Liver (tissue), 10 donors: Measurements from ENCODE around the gene DR1. TPM values are rescaled to one million over a fixed set of nuclear protein-coding genes. Genes with fewer than 3 reads are reported as not detected.

Experiments
- DNase-seq: peaks from one replicate; pipeline ENCODE4 v3.0.0-alpha.2; 2017; ENCODE audit warnings: low spot score
- H3K27ac ChIP-seq, 2 donors: one replicate each; pipeline ENCODE4 v1.7.0; 2013; ENCODE audit warnings: inconsistent platforms in 2 of 2, low read length in 2 of 2, control low read depth in 1 of 2, low read depth in 1 of 2, mild to moderate bottlenecking in 1 of 2
- H3K27me3 ChIP-seq, 4 donors: one replicate each; pipeline versions ENCODE4 v1.6.1 to v1.7.0; 2013; ENCODE audit warnings: low read length in 3 of 4, inconsistent platforms in 1 of 4, mild to moderate bottlenecking in 1 of 4, moderate library complexity in 1 of 4; ENCODE audit not compliant: control insufficient read depth in 4 of 4, insufficient read depth in 4 of 4
- H3K36me3 ChIP-seq, 4 donors: one replicate each; pipeline versions ENCODE4 v1.6.1 to v1.7.0; 2013; ENCODE audit warnings: low read length in 3 of 4, mild to moderate bottlenecking in 3 of 4, low read depth in 1 of 4, moderate library complexity in 1 of 4; ENCODE audit not compliant: control insufficient read depth in 4 of 4, insufficient read depth in 3 of 4
- H3K4me1 ChIP-seq, 4 donors: one replicate each; pipeline versions ENCODE4 v1.6.1 to v1.7.0; 2013; ENCODE audit warnings: low read length in 3 of 4, mild to moderate bottlenecking in 3 of 4, moderate library complexity in 1 of 4; ENCODE audit not compliant: control insufficient read depth in 4 of 4, insufficient read depth in 4 of 4
- H3K4me3 ChIP-seq, 3 donors: one replicate each; pipeline versions ENCODE4 v1.6.1 to v1.7.0; 2013; ENCODE audit warnings: low read length in 3 of 3, control low read depth in 1 of 3, low read depth in 1 of 3, mild to moderate bottlenecking in 1 of 3
- H3K9ac ChIP-seq, 2 donors: one replicate each; pipeline ENCODE4 v1.7.0; 2013; ENCODE audit warnings: low read length in 2 of 2, mild to moderate bottlenecking in 2 of 2, moderate library complexity in 2 of 2, control low read depth in 1 of 2, low read depth in 1 of 2
- H3K9me3 ChIP-seq, 4 donors: one replicate each; pipeline versions ENCODE4 v1.6.1 to v1.7.0; 2013; ENCODE audit warnings: low read length in 3 of 4; ENCODE audit not compliant: control insufficient read depth in 4 of 4
- FOXA2 ChIP-seq: IDR thresholded peaks from 2 replicates; pipeline ENCODE4 v1.6.1; 2016; ENCODE audit warnings: antibody characterized with exemption
- HNF4G ChIP-seq: IDR thresholded peaks from 2 replicates; pipeline ENCODE4 v1.6.1; 2016; ENCODE audit warnings: antibody characterized with exemption
- WGBS: extraction: QIAGEN DNeasy Blood & Tissue Kit; methylation state at CpG from one replicate; pipeline ENCODE4 v1.1.7; 2013; 5-methylcytosine and 5-hydroxymethylcytosine counted together
- polyA plus RNA-seq, 2 donors: library from polyadenylated mRNA; stranded (reverse) in 1 of 2; unstranded in 1 of 2; fragments of 200-250 nt in 1 of 2; fragments of >200 nt in 1 of 2; fragmentation: Nextera tagmentation in 1 of 2; extraction: Ambion mirVana in 1 of 2; gene quantifications; one replicate each; pipeline versions ENCODE4 v1.2.1 to v1.2.3, GENCODE V29; 2013 to 2015
- small RNA-seq: library from RNA; depleted of rRNA; stranded (forward); fragments of <200 nt; gene quantifications from one replicate; pipeline ENCODE3, GENCODE V24; 2014
- total RNA-seq, 2 donors: library from RNA; depleted of rRNA; stranded (reverse); fragments of >200 nt; gene quantifications; one replicate each; pipeline ENCODE4 v1.2.3, GENCODE V29; 2014
- donor health status: healthy.
- donor health status: healthy.
- donor health status: healthy.
- donor health status: healthy.
- donor health status: healthy.

The DR1 gene
- total and polyA plus RNA-seq, 4 donors: 9.4 to 20.5 (median 12.2) TPM

DNA sequence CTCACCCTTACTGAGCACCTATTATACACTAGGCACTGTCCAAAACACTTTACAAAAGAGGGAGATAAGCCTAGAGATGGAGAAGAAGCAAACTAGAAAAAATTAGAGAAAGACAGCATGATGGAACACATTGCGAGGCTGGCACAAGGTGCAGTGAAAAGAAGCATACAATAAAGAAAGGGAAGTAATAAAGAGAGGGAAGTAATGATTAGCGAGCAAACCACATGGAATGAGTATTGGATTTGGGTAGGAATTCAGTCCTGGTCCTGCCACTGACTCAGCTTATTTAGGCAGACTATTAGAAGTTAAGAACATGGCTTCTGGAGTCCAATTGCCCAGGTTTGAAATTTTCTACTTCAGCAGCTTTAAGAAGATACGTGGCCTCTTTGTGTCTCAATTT is 69.6 kb downstream of the DR1 start:
- Histone ChIP-seq H3K9me3 (no peaks in the 10 kb centered on the region), H3K9ac (no peak overlapping the region), H3K4me1 (no peaks in the 10 kb centered on the region), H3K27me3 (no peaks in the 10 kb centered on the region), H3K27ac (no peak overlapping the region), H3K4me3 (no peak overlapping the region), H3K36me3 (no peaks in the 10 kb centered on the region)
- DNase-seq: no peak
- 85% methylated on average over 3 of the region's 3 CpGs for WGBS
- TF ChIP-seq HNF4G: no peak

DNA sequence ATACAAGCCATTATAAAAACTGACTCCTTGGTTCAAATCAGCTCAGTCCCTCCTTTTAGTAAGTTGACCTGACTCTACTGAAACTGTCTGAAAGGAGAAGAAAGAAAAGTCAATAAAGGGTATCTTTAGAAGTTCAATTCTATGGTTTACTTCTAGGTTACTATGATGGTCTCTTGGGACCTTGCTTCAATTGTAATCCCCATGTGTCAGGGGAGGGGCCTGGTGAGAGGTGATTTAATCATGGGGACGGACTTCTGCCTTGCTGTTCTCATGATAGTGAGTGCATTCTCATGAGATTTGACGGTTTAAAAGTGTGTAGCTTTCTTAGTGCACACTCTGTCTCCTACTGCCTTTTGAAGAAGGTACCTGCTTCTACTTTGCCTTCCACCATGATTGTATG is 70.5 kb downstream of the DR1 start:
- no peak for DNase-seq

More for the DNA sequence above, 70.5 kb downstream of the DR1 start:
- TF ChIP-seq FOXA2: no peak
- no peaks in the 10 kb centered on the region for H3K27me3 ChIP-seq
- no peak overlapping the region for H3K4me3 ChIP-seq
- no peak overlapping the region for H3K27ac ChIP-seq
- no peaks in the 10 kb centered on the region for H3K9me3 ChIP-seq
- 95% methylated on average over 2 of the region's 2 CpGs for WGBS
- no peak overlapping the region for H3K9ac ChIP-seq
- no peaks in the 10 kb centered on the region for H3K4me1 ChIP-seq
- H3K36me3 ChIP-seq: no peaks in the 10 kb centered on the region

Small RNAs within 50 kb of the gene (small RNA-seq; reads per million reads assigned to genes)
- not detected for gene RF00019

Other genes with a start within 250 kb of the DR1 start
- gene TMED5, start 165.5 kb upstream of the DR1 start, total RNA-seq: 100 to 1,000 TPM in 1 of 2 donors, 10 to 100 TPM in 1; 89.8 to 121 TPM
- 10 to 100 TPM; 72.9 to 81.6 TPM for gene TMED5, start 165.5 kb upstream of the DR1 start, polyA plus RNA-seq
- 1 to 10 TPM; 8.3 to 8.5 TPM for gene CCDC18, start 165.2 kb upstream of the DR1 start, total RNA-seq
- 1 to 10 TPM; 2.7 to 6.1 TPM for gene CCDC18, start 165.2 kb upstream of the DR1 start, polyA plus RNA-seq
- 10 to 100 TPM; 10.6 to 13.5 TPM for gene FNBP1L, start 102.2 kb downstream of the DR1 start, total RNA-seq
- gene FNBP1L, start 102.2 kb downstream of the DR1 start, polyA plus RNA-seq: 1 to 10 TPM; 5.3 to 7.1 TPM